OCI-LY1 (cell line): ENCODE results near the gene HYDIN.
"Not testable (repeated sequence)": the region's sequence is repeated elsewhere in the genome, so short reads cannot be mapped to it uniquely, and the experiment has no call there.

Experiments
- H2AFZ ChIP-seq: fragments of 200-600 bp; sonication (generic), shearing (Covaris generic); 2 replicates; pipeline ENCODE4 v1.6.0; 2014; ENCODE audit warnings: antibody characterized with exemption, mild to moderate bottlenecking, low read length
- H3F3A ChIP-seq: fragments of 200-600 bp; sonication (generic), shearing (Covaris generic); 2 replicates; pipeline ENCODE4 v1.6.0; 2014; ENCODE audit warnings: mild to moderate bottlenecking, antibody characterized with exemption, low read length, moderate library complexity; ENCODE audit not compliant: insufficient read depth
- H3K27ac ChIP-seq: fragments of 200-600 bp; sonication (generic); 2 replicates; pipeline ENCODE4 v1.5.1; 2014; ENCODE audit warnings: low read length, mixed run types, mild to moderate bottlenecking, low read depth; ENCODE audit not compliant: poor library complexity, severe bottlenecking
- H3K27me3 ChIP-seq: fragments of 200-600 bp; sonication (generic); 2 replicates; pipeline ENCODE4 v1.6.0; 2014; ENCODE audit warnings: antibody characterized with exemption, mild to moderate bottlenecking, low read length, moderate library complexity; ENCODE audit not compliant: insufficient read depth
- H3K36me3 ChIP-seq: fragments of 200-600 bp; sonication (generic); 2 replicates; pipeline ENCODE4 v1.6.1; 2014; ENCODE audit warnings: mild to moderate bottlenecking, antibody characterized with exemption, low read length, moderate library complexity, mixed read lengths; ENCODE audit not compliant: insufficient read depth
- H3K4me1 ChIP-seq: fragments of 200-600 bp; sonication (generic); 2 replicates; pipeline ENCODE4 v1.5.1; 2014; ENCODE audit warnings: mild to moderate bottlenecking, low read length, moderate library complexity; ENCODE audit not compliant: insufficient read depth, severe bottlenecking
- H3K4me2 ChIP-seq: fragments of 200-600 bp; sonication (generic), shearing (Covaris generic); 2 replicates; pipeline ENCODE4 v1.6.1; 2014; ENCODE audit warnings: low read length
- H3K4me3 ChIP-seq: fragments of 200-600 bp; sonication (generic); 2 replicates; pipeline ENCODE4 v1.5.1; 2014; ENCODE audit warnings: low read length, low read depth, mild to moderate bottlenecking, mixed read lengths; ENCODE audit not compliant: poor library complexity, severe bottlenecking
- H3K79me2 ChIP-seq: fragments of 200-600 bp; shearing (Covaris generic); 2 replicates; pipeline ENCODE4 v1.6.1; 2016; ENCODE audit warnings: mixed run types, low read length, mixed read lengths; ENCODE audit not compliant: insufficient read depth
- H3K9ac ChIP-seq: fragments of 200-600 bp; sonication (generic), shearing (Covaris generic); 2 replicates; pipeline ENCODE4 v1.6.1; 2014; ENCODE audit warnings: mild to moderate bottlenecking, low read length, mixed read lengths
- H3K9me2 ChIP-seq: fragments of 200-600 bp; sonication (generic), shearing (Covaris generic); 2 replicates; pipeline ENCODE4 v1.6.1; 2014; ENCODE audit warnings: low read depth, mild to moderate bottlenecking, low read length, mixed read lengths
- H3K9me3 ChIP-seq: fragments of 200-600 bp; shearing (Covaris generic); 2 replicates; pipeline ENCODE4 v1.6.1; 2014; ENCODE audit warnings: low read length, mixed read lengths
- H4K20me1 ChIP-seq: fragments of 200-600 bp; sonication (generic), shearing (Covaris generic); 2 replicates; pipeline ENCODE4 v1.6.0; 2016; ENCODE audit warnings: mild to moderate bottlenecking, low read length; ENCODE audit not compliant: insufficient read depth

HYDIN gene

DNA sequence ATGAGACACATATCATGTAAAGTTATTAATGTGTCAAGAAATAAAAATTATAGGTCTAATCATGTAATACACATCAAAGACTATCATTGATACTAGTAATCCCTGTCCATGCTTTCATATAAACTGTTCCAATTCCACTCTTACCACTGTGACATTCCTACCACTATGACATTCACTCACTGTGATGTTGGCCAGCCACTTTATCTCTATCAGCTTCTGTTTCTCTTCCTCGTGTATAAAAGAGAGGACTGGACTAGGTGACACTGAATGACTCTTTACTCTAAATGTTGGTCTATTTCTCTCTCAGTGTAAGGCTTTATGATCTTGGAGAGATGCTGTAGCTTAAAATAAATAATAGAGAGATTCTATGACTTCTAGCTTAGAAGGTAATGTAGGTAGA, 150.3 kb downstream of the HYDIN start:
- not testable (repeated sequence) for H3K27me3 ChIP-seq, H4K20me1 ChIP-seq, H3K9me3 ChIP-seq, H3K36me3 ChIP-seq, H3K27ac ChIP-seq, H3K79me2 ChIP-seq, H3K9me2 ChIP-seq, H3F3A ChIP-seq, H3K4me1 ChIP-seq, H3K4me2 ChIP-seq, H3K9ac ChIP-seq, H2AFZ ChIP-seq, H3K4me3 ChIP-seq

GRCh38 chr16:71070651-71071050, 159.9 kb downstream of the HYDIN start:
- H3K4me3 ChIP-seq, H3K79me2 ChIP-seq, H3K4me1 ChIP-seq, H3K9me2 ChIP-seq, H3K36me3 ChIP-seq, H2AFZ ChIP-seq, H3K9ac ChIP-seq, H3F3A ChIP-seq, H3K9me3 ChIP-seq, H3K4me2 ChIP-seq, H4K20me1 ChIP-seq, H3K27me3 ChIP-seq, H3K27ac ChIP-seq: not testable (repeated sequence)

- H4K20me1 ChIP-seq, H3K4me3 ChIP-seq, H3K36me3 ChIP-seq, H3K4me2 ChIP-seq, H3K4me1 ChIP-seq, H3K27ac ChIP-seq, H3K27me3 ChIP-seq, H3K79me2 ChIP-seq, H3F3A ChIP-seq, H3K9me3 ChIP-seq, H3K9ac ChIP-seq, H3K9me2 ChIP-seq, H2AFZ ChIP-seq: not testable (repeated sequence)
These were observed 160.7 kb downstream of the HYDIN start for GRCh38 chr16:71069842-71070241.

DNA sequence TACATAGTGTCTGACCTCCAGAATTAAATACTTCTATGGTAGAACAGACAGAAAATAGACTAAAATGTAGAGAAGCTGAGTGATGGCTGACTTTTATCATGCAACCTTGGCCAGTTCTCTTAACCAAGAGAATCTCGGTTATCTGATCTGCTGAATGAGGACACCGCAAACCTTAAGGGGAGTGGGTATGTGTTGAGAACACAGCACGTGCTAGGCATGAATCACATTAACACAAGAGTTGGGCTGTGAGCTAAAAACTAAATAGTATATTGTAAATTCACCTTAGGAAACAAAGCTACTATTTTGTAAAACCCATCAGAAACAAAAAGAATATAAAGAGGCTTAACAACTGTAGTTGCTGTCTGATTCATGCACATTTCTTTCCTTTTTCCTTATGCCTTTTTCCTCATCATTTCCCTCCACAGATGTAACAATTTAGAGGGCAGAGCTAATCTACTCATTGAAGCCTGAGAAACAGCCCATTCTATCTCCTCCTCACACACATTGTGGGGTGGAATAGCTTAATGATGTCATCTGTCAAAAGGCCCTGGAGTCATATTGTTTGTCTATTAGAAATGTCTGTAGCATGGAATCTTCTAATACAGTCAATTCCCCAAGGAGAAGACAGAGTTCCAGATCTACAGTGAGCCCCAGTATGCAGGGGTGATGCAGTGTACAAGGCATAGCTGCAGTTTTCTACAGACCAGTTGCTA, 176.5 kb downstream of the HYDIN start:
- H3K27me3 ChIP-seq, H3K4me1 ChIP-seq, H4K20me1 ChIP-seq, H3K9ac ChIP-seq, H3K9me3 ChIP-seq, H3K9me2 ChIP-seq, H3K4me3 ChIP-seq, H3K79me2 ChIP-seq, H2AFZ ChIP-seq, H3K36me3 ChIP-seq, H3F3A ChIP-seq, H3K27ac ChIP-seq, H3K4me2 ChIP-seq: not testable (repeated sequence)

DNA sequence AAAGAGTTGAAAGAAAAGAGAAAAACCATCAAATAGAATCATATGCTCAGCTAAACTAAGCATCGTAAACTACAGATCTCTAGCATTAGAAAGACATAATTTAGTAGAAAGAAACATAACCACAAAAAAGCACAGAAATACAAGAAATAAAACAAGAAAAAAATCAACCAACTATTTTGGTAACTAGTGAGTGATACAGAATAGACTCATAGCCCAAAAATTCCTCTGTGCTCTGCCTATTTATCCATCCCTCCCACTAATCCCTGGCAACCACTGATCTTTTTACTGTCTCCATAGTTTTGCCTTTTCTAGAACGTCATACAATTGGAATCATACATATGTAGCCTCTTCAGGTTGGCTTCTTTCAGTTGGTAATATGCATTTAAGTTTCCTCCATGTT, 180.2 kb downstream of the HYDIN start:
- not testable (repeated sequence) for H3K27me3 ChIP-seq, H3K36me3 ChIP-seq, H3K4me1 ChIP-seq, H3K4me2 ChIP-seq, H3K27ac ChIP-seq, H3K9ac ChIP-seq, H4K20me1 ChIP-seq, H3K79me2 ChIP-seq, H3K9me2 ChIP-seq, H3K4me3 ChIP-seq, H3K9me3 ChIP-seq, H3F3A ChIP-seq, H2AFZ ChIP-seq

DNA sequence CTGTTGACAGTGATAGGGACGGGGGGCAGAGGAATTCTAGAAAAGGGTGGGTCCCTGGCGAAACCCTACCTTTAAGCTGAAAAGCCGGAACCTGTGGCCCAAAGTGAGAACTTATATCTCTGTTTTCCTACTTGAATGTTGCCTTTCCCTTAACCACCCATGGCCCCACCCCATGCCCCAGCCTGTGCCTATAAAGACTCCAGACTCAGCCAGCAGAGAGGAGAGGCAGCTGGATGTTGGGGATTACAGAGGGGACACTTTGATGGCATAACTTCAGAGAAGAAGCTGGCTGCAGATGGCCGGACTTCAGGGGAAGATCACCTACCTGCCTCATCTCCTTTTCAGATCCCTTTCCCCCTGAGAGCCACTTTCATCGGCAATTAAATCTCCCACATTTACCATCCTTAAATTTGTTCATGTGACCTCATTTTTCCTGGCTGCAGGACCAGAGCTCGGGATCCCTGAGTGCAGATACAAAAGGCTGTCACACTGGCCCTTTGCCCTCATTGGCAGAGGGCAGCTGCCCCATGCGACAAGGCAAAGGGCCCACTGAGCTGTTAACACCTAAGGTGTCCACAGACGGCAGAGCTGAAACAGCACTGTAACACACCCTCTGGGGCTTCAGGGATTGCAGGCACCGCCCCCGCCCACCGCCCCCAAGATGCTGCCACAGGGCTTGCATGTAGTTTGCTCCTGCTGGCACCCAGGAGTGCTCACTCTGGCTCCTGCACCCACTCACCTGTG, 191.0 kb downstream of the HYDIN start:
- not testable (repeated sequence) for H3K9me3 ChIP-seq, H3K4me2 ChIP-seq, H4K20me1 ChIP-seq, H3K36me3 ChIP-seq, H3K27ac ChIP-seq, H3K27me3 ChIP-seq, H3K4me3 ChIP-seq, H2AFZ ChIP-seq, H3F3A ChIP-seq, H3K4me1 ChIP-seq, H3K9ac ChIP-seq, H3K9me2 ChIP-seq, H3K79me2 ChIP-seq

GRCh38 chr16:71038421-71038820, 192.1 kb downstream of the HYDIN start:
- not testable (repeated sequence) for H3F3A ChIP-seq

More at GRCh38 chr16:71038421-71038820, 192.1 kb downstream of the HYDIN start:
- H3K4me2 ChIP-seq, H3K27ac ChIP-seq, H3K27me3 ChIP-seq, H3K36me3 ChIP-seq, H4K20me1 ChIP-seq, H3K9me3 ChIP-seq, H3K4me1 ChIP-seq, H2AFZ ChIP-seq, H3K9me2 ChIP-seq, H3K79me2 ChIP-seq, H3K9ac ChIP-seq, H3K4me3 ChIP-seq: not testable (repeated sequence)
